ENCODE data around the gene ZNF608.

DNA sequence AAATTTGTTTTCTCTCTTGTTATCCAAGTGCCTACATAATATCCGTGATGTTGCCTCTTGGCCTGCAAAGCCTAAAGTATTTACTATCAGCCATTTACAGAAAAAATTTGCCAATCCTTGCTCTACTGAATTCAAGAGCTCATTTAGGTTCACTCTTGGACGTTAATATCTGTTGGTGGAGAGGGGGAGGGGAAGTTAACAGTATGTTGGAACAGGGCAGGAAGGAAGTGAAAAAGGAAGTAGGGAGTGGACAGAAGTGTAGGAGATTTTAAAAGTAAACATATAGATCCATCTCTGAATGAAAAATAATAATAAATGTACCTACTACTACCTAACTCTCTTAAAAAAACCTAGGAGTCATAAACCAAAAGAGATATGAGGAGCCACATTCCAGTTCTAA, 32.8 kb downstream of the ZNF608 start:
- no peak for TF ChIP-seq CTCF (conservative IDR thresholded peaks at IDR 0.05; ENCODE audit: low read depth, low read length)
- no peak for TF ChIP-seq EZH2 (IDR thresholded peaks at IDR 0.05; ENCODE audit: low read length, unreplicated experiment)

All from PC-3 (cell line).